ENCODE results near the gene GDF2. TPM values are rescaled to one million over a fixed set of nuclear protein-coding genes. Genes with fewer than 3 reads are reported as not detected.

GDF2 gene
- total RNA-seq, 4 donors from 2014 or later, result not detected

GRCh38 chr10:47310090-47310505, 12.2 kb upstream of the GDF2 start:
- H3K4me3 ChIP-seq, result no peak overlapping the region
- no peak for TF ChIP-seq CTCF (IDR thresholded peaks at IDR 0.05)
- TF ChIP-seq POLR2A (IDR thresholded peaks at IDR 0.05), result no peak
- no peaks in the 10 kb centered on the region for H3K36me3 ChIP-seq
- H3K27ac ChIP-seq, result no peak overlapping the region
- intact Hi-C loops (cut with DNase I), result loop anchor here (5.0 kb wide), 1 partner anchor 263 kb away; no protein-coding TSS in a partner anchor
- DNase-seq, result no peak
- peaks cover 10 to 16% (median 11%) of the 10 kb centered on the region in 3 donors for H3K4me1 ChIP-seq
- WGBS, 2 donors, result 90% methylated on average over 2 of the region's 37 CpGs; no CpG with 5 or more reads in 1 of the 2 donors
- peaks cover 0 to 33% (median 0%) of the 10 kb centered on the region in 4 donors for H3K27me3 ChIP-seq
- no peaks in the 10 kb centered on the region for H3K9me3 ChIP-seq

GRCh38 chr10:47311193-47311931, 10.9 kb upstream of the GDF2 start:
- intact Hi-C loops (cut with DNase I), result loop anchor here (5.0 kb wide), 1 partner anchor 264 kb away; no protein-coding TSS in a partner anchor
- H3K4me1 ChIP-seq, result peaks cover 10 to 16% (median 11%) of the 10 kb centered on the region in 3 donors
- no peaks in the 10 kb centered on the region for H3K36me3 ChIP-seq
- H3K4me3 ChIP-seq, result no peak overlapping the region
- TF ChIP-seq POLR2A (IDR thresholded peaks at IDR 0.05) (no peak), CTCF (IDR thresholded peaks at IDR 0.05) (no peak)
- DNase-seq, result no peak
- 12 to 31% methylated on average over 8 to 9 of the region's 10 CpGs for WGBS, 2 donors
- peaks cover 0 to 21% (median 0%) of the 10 kb centered on the region in 4 donors for H3K27me3 ChIP-seq
- H3K27ac ChIP-seq, result peak overlapping the region in 1 of 4 donors; percentile 6
- no peaks in the 10 kb centered on the region for H3K9me3 ChIP-seq

DNA sequence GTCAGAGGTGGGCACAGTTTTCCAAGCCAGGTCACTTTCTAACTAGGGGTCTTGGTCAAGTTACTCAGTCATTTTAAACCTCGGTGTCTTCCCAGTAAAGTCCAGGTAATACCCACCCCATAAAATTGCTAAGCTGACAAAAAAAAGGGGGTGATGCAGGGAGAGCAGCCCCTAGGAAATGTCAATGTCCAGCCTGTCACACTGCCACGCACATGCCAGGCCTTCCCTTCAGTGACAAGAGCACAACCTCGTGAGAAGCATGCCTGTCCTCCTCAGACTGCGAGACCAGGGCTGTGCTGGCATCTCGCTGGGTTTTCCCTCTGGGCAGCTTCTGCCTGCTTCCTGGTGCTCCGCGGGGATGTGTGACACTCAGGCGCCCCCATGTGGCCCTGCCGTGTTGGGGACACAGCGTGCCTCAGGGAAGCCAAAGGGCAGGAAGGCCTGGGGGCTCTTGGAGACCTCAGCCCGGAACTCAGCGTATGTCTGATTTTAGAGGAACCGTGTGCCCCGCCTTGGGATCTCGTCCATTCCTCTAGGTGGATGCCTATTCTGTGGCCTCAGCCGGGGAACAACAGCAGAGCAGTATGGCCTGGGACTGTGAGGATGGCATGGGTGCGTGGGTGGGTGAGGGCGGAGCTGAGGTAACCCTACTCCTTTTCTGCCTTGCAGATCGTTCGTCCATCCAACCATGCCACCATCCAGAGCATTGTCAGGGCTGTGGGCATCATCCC, 10.2 kb upstream of the GDF2 start:
- DNase-seq, result peak; percentile 16
- Histone ChIP-seq H3K27me3 (peaks cover 0 to 15% (median 0%) of the 10 kb centered on the region in 4 donors), H3K4me1 (peaks cover 10 to 16% (median 11%) of the 10 kb centered on the region in 3 donors), H3K27ac (peak overlapping the region in 1 of 4 donors; percentile 6), H3K9me3 (no peaks in the 10 kb centered on the region), H3K4me3 (no peak overlapping the region), H3K36me3 (no peaks in the 10 kb centered on the region)
- intact Hi-C loops (cut with DNase I), result loop anchor here (5.0 kb wide), 1 partner anchor 265 kb away; no protein-coding TSS in a partner anchor
- TF ChIP-seq POLR2A (IDR thresholded peaks at IDR 0.05), result no peak
- TF ChIP-seq CTCF (IDR thresholded peaks at IDR 0.05), result peak; percentile 64 to 86 (median 78)
- WGBS, 2 donors, result 11 to 31% methylated on average over 4 to 13 of the region's 20 CpGs

- intact Hi-C loops (cut with DNase I), result loop anchor here (5.0 kb wide), 1 partner anchor 265 kb away; no protein-coding TSS in a partner anchor
- WGBS, 2 donors, result 80 to 96% methylated on average over 1 to 4 of the region's 7 CpGs
- H3K4me3 ChIP-seq, result no peak overlapping the region
Observed at GRCh38 chr10:47312663-47312995, 9.6 kb upstream of the GDF2 start.

More at GRCh38 chr10:47312663-47312995, 9.6 kb upstream of the GDF2 start:
- DNase-seq, result no peak
- H3K9me3 ChIP-seq, result no peaks in the 10 kb centered on the region
- peaks cover 10 to 16% (median 11%) of the 10 kb centered on the region in 3 donors for H3K4me1 ChIP-seq
- no peaks in the 10 kb centered on the region for H3K36me3 ChIP-seq
- H3K27me3 ChIP-seq, result peaks cover 0 to 10% (median 0%) of the 10 kb centered on the region in 4 donors
- no peak overlapping the region for H3K27ac ChIP-seq
- TF ChIP-seq POLR2A (IDR thresholded peaks at IDR 0.05) (no peak), CTCF (IDR thresholded peaks at IDR 0.05) (no peak)

Measured in esophagus squamous epithelium (tissue), 5 donors.